AG04450 (cell line): ENCODE measurements around the gene CYB561D1. TPM values are rescaled to one million over a fixed set of nuclear protein-coding genes. Genes with fewer than 3 reads are reported as not detected.

Experiments used
- CTCF ChIA-PET: fragments of 300-600, 350-600 bp; formaldehyde crosslinking; extraction: SDS; loops from one replicate; lab custom pipeline; 2022; ENCODE audit warnings: antibody characterized with exemption, inconsistent platforms; lab: Charles Lee
- POLR2A ChIA-PET: fragments of 350-600 bp; formaldehyde crosslinking; extraction: SDS; loops from one replicate; lab custom pipeline; 2021; ENCODE audit warnings: antibody characterized with exemption, inconsistent platforms; lab: Yijun Ruan, JAX
- DNase-seq: peaks from one replicate; pipeline ENCODE4 v3.0.0-alpha.2; 2011; ENCODE audit warnings: low read depth, low spot score
- H3K27ac ChIP-seq: one replicate; pipeline ENCODE4 v1.5.1; 2012; ENCODE audit warnings: low read depth, low read length, control low read depth
- H3K27me3 ChIP-seq: one replicate; pipeline ENCODE4 v1.6.0; 2012; ENCODE audit warnings: low read length; ENCODE audit not compliant: control insufficient read depth, insufficient read depth
- H3K4me3 ChIP-seq: 2 replicates; pipeline ENCODE4 v1.5.1; 2011; ENCODE audit warnings: mild to moderate bottlenecking, low read depth, low read length, control low read depth
- H3K9me3 ChIP-seq: 2 replicates; pipeline ENCODE4 v1.5.1; 2012; ENCODE audit warnings: low read length; ENCODE audit not compliant: control insufficient read depth, insufficient read depth
- CTCF ChIP-seq: IDR thresholded peaks from 2 replicates; pipeline ENCODE4 v1.5.1; 2011; ENCODE audit warnings: low read depth, low read length, control low read depth, inconsistent platforms
- polyA plus RNA-seq: library from polyadenylated mRNA; depleted of rRNA; stranded (reverse); fragments of >200 nt; gene quantifications from 2 replicates; pipeline ENCODE4 v1.2.3, GENCODE V29; 2011

The CYB561D1 gene
- polyA plus RNA-seq, 1 experiment, result 5.4 TPM

GRCh38 chr1:109521002-109521951 is 27.4 kb downstream of the CYB561D1 start:
- Histone ChIP-seq H3K9me3 (no peaks in the 10 kb centered on the region), H3K4me3 (no peak overlapping the region), H3K27ac (no peak overlapping the region), H3K27me3 (peaks cover 36% of the 10 kb centered on the region)
- no peak for DNase-seq
- ChIA-PET POLR2A (no interaction called here), CTCF (interaction anchor here (0.6 to 1.9 kb wide), 6 partner anchors 11 to 127 kb away, joined by 3 to 14 read pairs (median 4); no protein-coding TSS in a partner anchor)
- TF ChIP-seq CTCF, result no peak

- TF ChIP-seq CTCF, result no peak
- no peak for DNase-seq
- Histone ChIP-seq H3K27ac (no peak overlapping the region), H3K27me3 (peaks cover 35% of the 10 kb centered on the region), H3K4me3 (no peak overlapping the region), H3K9me3 (no peaks in the 10 kb centered on the region)
- ChIA-PET POLR2A (no interaction called here), CTCF (interaction anchor here (0.7 to 1.3 kb wide), 3 partner anchors 10 to 32 kb away, joined by 3 to 12 read pairs (median 4); no protein-coding TSS in a partner anchor)
Observed at GRCh38 chr1:109522026-109522425, 28.1 kb downstream of the CYB561D1 start.

DNA sequence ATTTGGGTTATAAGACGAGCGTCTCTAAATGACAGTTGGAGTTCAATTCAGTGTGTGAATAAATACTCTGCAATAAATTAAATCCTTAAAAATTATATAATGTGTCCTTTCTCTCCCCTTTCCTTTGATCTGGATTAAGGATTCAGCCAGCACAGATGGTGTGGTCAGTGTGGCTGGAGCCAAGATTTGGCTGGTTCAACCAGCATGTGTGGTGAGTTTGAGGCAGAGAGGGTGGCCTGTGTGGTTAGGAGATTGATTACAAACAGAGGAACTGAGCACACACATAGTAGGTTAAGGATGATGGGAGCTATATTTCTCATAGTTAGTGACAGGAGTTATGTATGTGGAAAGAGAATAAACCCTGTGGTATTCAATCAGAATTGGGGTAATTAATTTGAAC is 29.8 kb downstream of the CYB561D1 start:
- Histone ChIP-seq H3K9me3 (no peaks in the 10 kb centered on the region), H3K4me3 (no peak overlapping the region), H3K27me3 (peaks cover 43% of the 10 kb centered on the region), H3K27ac (no peak overlapping the region)
- CTCF ChIA-PET, result interaction anchor here (1.3 to 2.6 kb wide), 5 partner anchors 9 to 33 kb away, joined by 4 to 21 read pairs (median 12); partner anchors contain the start of gene CYB561D1
- POLR2A ChIA-PET, result no interaction called here
- no peak for DNase-seq
- no peak for TF ChIP-seq CTCF

DNA sequence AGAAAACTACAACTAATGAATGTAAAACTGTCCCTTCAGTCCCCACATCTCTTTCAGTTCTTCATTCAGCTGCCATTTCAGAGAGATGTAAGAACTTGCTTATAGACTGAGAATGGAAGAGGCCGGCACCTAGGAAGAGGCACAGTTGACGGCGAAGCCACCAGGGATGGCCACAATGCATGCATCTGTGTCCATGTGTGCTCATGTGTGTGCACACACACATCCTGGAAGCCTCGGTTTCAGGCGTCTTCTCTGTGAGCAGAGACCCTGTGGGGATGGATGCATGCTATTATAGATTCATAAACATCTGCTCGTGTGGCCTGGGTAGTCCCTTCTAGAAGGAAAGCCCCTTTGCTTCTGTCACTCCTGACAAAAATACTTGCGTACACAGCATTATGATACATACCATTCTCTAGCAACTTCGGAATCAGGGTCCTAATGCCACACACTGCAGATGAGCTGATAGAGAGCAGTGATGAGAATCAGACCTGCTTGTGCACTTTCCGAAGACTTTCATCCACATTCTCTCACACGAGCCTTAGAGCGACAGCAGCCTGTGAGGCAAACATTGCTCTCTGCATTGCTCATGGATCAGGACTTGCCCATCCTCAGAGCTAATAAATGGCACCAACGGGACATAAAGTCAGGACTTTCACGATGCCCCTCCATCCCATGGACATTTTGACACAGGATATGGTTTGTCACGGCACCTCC is 33.4 kb downstream of the CYB561D1 start:
- ChIA-PET POLR2A (no interaction called here), CTCF (interaction anchor here (17.0 kb wide), 1 partner anchor 27 kb away, joined by 1351 read pairs; the partner anchor contains the start of genes AMIGO1, ATXN7L2 and CYB561D1)
- DNase-seq, result no peak
- no peak overlapping the region for H3K27ac ChIP-seq
- no peak for TF ChIP-seq CTCF
- H3K4me3 ChIP-seq, result no peak overlapping the region
- H3K27me3 ChIP-seq, result peaks cover 28% of the 10 kb centered on the region
- H3K9me3 ChIP-seq, result no peaks in the 10 kb centered on the region
